NCI-H187 (cell line): ENCODE results near the gene FBXL19.
"Not testable (repeated sequence)": the region's sequence is repeated elsewhere in the genome, so short reads cannot be mapped to it uniquely, and the experiment has no call there.

Experiments
- DNase-seq, 2 experiments: peaks; one replicate each; lab custom pipeline; 2025; lab: John Stamatoyannopoulos, UW

The FBXL19 gene

DNA sequence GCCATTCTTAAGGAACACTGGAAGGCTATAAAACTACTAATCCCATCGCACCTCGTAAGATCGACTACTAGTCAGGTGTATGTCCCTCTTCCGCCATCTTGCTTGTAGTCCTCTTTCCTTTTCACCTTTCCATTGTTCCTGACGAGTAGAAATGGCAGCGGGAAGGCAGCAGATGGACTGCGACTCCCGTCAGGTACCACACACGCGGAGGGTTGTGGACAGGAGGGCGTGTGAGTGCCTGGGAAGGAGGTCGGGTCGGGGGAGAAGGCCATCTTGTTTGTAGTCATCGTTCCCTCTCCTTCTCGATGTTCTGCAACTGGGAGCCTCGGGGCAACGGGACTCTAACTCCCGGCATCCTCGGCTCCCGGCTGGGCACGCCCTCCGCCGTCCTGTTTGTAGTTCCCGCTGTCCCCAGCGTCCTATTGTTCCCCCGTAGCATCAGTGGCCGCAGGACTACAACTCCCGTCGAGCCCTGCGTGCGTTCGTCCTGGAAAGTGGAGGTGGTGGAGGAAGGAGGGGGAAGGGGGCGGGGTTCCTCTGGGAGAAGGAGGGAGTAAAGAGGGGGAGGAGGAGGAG is 324 bp upstream of the FBXL19 start:
- peak; percentile 85 to 92 for DNase-seq

GRCh38 chr16:30924076-30924912 is 922 bp downstream of the FBXL19 start:
- DNase-seq: no peak

DNA sequence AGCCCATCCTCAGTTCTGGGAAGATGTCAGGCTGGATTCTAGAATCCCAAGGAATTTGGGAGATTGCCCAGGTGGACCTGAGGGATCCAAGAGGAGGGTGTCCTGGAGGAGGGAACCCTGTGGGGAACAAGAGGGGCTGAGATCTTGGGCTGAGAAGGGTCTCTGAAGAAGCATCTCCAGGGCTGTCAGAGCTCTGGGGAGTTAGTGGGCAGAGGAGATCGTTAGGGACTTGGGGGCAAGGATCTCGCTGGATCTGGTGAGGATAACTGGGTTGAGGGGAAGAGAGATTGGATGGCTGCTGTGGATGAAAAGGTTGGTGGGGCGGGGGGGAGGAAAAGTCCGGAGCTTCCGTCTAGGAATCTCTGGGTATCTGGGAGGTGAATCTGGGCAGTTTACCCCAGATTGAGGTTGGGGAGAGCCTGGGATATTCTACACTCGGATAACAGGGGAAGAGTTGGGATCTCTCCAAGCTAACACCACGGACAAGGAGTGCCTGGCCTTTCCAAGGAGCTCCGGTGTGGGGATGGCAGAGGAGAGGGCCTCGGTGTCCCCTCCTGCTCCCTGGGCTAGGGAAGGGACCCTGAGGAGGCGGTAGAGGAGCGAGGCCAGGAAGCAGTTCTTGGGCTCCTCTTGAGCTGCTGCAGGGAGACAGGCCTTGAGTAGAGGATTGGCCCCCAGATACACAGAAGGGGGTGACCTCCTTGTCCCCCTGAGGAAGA is 1.7 kb downstream of the FBXL19 start:
- no peak for DNase-seq

DNA sequence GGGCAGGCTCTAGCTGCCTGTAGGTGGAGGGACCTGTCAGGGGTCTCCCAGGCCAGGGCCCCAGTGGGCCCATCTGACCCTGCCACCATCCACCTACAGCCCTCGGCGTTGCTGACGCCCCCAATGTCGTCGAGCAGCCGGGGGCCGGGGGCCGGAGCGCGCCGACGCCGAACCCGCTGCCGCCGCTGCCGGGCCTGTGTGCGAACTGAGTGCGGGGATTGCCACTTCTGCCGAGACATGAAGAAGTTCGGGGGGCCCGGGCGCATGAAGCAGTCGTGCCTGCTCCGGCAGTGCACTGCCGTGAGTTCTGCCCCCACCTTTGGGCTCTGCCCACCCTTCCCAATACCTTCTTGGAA is 2.2 kb downstream of the FBXL19 start:
- no peak for DNase-seq

DNA sequence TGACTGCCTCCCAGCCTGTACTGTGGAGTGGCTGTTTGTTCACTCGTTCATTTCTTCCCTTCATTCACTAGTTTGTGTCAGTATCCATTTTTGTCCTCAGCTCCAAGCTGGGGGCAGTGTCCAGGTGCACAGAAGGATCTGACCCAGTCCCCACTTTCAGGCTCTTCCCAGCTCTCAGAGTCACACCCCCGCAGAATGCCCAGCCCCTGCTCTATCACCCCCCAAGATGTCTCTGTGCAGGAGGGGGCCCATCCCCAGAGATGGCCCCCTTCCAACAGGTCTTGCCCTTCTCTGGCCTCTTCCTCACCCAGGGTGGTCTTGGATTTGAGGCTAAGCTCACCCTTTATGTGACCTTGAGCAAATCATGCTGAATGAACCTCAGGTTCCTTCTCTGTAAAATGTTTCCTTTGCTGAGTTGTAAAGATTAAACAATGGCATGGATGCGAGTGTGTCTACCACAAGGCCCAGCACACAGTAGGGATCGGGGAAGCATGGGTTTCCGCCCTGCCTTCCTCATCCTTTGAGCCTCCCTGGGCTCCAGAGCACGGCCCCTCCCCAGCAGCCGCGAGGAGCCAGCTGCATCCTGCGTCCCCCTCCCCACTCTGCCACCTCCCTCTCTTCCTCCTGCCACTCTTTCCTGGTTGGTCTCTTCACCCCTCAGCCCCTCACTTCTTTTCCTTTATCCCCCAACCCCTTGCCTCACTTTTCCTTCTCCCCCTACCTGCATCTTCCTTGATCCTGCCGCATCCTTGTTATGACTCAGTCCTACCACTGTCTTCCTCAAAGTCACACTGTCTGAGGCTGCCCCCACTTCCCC is 2.8 kb downstream of the FBXL19 start:
- DNase-seq: no peak

DNA sequence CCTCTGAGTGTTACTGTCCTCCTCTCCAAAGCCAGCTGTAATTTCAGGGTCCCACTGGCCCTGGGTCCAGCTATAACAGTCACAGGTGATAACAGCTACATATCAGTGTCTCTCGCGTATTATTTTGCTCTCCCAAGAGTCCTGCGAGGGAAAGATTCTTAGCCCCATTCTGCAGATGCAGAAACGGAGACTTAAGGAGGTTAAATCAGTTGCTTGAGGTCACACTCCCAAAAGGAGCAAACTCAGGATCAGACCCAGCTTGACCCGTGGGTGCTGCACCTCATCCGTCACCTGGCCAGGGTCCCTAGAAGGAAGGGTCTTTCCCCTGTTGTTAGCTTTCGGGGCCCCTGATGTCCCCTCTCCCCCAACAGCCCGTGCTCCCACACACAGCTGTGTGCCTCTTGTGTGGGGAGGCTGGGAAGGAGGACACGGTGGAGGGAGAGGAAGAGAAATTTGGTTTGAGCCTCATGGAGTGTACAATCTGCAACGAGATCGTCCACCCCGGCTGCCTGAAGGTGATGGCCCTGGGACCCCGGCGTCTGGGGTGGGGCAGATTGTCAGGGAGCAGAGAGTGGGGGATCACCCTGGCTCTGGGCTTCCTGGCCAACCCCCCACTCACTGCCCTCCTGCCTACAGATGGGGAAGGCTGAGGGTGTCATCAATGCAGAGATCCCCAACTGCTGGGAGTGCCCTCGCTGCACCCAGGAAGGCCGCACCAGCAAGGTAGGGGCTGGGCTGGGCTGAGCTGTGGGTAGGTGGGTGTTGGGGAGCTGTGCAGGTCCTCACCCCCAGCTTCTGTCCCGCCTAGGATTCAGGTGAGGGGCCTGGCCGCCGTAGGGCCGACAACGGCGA is 3.8 kb downstream of the FBXL19 start:
- DNase-seq: no peak

DNA sequence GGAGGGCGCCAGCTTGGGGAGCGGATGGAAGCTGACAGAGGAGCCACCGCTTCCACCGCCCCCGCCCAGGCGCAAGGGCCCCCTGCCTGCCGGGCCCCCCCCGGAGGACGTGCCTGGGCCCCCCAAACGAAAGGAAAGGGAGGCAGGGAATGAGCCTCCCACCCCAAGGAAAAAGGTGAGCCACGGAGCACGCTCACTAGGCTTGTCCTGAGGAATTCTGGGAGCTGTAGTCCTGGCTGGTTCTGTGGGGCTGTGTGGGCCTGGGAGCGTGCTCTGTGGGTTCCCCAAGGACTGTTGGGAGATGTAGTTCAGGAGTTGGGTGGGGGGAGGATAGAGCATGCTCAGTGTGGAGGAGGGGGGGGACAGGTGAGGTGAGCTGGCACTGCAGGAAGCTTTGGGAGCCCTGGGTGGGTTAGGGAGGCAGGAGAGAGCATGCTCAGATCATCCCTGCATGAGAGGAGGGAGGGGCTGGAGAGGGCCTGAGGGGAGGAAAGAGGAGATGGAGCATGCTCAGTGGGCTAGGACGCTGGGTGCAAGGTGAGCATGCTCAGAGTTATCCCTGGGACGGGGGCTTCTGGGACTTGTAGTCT is 4.5 kb downstream of the FBXL19 start:
- DNase-seq: peak; percentile 20 to 40

DNA sequence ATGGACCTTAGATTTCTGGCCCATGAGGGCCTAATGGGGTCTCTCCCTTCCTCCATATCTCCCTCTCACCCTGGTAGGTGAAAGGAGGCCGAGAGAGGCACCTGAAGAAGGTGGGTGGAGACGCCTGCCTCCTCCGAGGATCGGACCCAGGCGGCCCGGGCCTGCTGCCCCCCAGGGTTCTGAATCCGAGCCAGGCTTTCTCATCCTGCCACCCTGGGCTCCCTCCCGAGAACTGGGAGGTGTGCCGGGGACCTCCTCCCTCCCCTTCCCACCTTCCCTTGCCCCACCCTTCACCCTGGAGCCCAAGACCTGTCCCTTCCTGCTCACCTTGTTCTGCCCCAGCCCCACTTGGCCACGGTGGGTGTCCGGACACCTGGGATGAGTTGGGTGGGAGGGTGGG is 5.0 kb downstream of the FBXL19 start:
- no peak for DNase-seq

DNA sequence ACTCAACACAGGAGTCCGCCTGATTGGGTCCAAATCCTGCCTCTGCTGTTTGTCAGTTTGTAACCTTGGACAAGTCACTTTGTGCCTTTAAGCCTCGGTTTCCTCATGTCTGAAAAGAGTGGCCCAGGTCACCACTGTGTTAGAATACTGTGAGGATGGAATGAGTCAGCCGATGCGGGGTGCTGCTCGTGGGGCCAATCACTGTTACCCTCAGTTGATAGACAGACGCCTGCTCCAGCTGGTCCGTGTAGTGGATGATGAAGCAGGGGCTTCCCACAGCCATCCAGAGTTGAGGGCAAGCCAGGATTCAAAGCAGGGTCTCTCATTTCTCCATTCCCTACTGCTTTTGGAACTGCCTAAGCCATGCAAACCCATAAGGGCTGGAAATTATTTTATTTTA is 5.8 kb downstream of the FBXL19 start:
- DNase-seq: no peak

- no peak for DNase-seq
These were observed 6.8 kb downstream of the FBXL19 start for GRCh38 chr16:30930160-30930571.

GRCh38 chr16:30931068-30931650 is 7.8 kb downstream of the FBXL19 start:
- no peak for DNase-seq

GRCh38 chr16:30934827-30935557 is 11.6 kb downstream of the FBXL19 start:
- DNase-seq: no peak

GRCh38 chr16:30937692-30938091 is 14.3 kb downstream of the FBXL19 start:
- DNase-seq: no peak

DNA sequence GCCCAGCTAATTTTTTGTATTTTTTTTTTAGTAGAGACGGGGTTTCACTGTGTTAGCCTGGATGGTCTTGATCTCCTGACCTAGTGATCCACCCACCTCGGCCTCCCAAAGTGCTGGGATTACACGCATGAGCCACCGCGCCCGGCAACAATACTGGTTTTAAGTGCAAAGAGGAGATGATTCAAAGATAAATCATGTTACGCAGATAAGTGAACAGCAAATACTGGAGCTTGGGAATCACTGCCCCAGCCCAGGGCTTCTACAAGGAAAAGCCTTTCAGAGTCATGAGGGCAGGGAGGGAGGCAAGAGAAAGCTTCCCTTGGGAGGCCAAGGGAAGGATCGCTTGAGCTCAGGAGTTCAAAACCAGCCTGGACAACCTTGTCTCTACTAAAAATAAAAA is 16.2 kb downstream of the FBXL19 start:
- DNase-seq: not testable (repeated sequence)

DNA sequence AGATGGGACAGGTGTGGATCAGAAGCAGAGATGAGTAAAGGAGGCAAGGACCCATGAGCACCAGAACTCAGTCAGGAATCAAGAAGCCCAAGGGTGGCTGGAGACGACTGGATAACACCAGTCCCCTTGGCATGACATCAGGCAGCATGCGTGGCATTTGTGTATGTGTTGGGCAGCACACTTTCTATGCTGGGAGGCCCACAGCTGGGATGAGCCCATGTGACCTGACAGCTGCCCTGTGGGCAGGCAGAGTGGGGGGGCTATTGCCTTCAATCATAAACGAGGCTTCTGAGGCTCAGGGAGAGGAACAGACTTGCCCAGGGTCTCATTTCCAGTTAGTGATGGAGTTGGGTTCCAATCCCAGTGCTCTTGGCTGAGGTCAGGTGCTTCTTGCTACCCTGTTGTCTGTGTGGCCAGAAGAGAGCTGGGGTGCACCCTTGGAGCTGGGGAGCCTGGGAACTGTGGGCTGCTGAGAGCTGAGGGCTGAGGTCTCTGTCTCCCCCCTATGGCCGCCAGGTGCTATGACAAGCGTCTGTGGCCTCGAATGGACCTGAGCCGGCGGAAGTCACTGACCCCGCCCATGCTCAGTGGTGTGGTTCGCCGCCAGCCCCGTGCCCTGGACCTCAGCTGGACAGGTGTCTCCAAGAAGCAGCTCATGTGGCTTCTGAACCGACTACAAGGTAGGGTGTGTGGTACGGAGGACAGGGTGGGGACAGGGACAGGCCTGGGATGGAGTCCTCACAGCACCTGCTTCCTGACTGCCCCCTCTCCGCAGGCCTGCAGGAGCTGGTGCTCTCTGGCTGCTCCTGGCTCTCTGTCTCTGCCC is 18.4 kb downstream of the FBXL19 start:
- DNase-seq: no peak

DNA sequence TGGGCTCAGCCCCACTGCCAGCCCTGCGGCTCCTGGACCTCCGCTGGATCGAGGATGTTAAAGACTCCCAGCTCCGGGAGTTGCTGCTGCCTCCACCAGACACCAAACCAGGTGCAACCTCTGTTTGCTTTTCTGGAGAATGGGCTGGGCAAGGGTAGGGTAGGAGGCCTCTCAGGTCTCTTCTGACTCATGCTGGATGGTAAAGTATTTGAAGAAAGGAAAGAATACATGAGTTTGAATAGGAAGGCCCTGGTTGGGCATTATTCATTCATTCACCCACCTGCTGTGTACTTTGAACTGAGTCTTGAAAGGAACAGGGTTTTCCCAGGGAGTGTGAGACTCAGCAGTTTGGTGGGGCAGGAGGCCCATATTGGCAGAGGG is 19.0 kb downstream of the FBXL19 start:
- no peak for DNase-seq

DNA sequence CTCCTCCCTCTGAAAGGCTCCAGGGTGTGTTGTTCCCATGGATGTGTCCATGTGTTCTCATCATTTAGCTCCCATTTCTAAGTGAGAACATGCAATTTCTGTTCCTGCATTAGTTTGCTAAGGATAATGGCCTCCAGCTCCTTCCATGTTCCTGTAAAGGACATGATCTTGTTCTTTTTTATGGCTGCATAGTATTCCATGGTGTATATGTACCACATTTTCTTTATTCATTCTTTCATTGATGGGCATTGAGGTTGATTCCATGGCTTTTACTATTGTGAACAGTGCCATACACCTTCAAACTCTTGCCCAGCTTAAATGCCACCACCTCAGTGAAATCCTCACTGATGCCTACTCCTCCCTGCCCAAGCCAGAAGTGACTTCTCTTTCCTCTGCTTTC is 21.0 kb downstream of the FBXL19 start:
- DNase-seq: no peak

GRCh38 chr16:30946671-30947540 is 23.5 kb downstream of the FBXL19 start:
- DNase-seq: no peak
